Measurements from ENCODE around the gene ZMIZ1.

GRCh38 chr10:79241629-79241989, 172.8 kb downstream of the ZMIZ1 start:
- TF ChIP-seq YY1 (IDR thresholded peaks at IDR 0.05; ENCODE audit: insufficient read depth, insufficient read length) (no peak), SUZ12 (IDR thresholded peaks at IDR 0.05; ENCODE audit: extremely low read depth, insufficient read depth, insufficient read length) (no peak), ZNF274 (IDR thresholded peaks at IDR 0.05; ENCODE audit: low read depth, low read length) (no peak)

Data from NT2/D1 (cell line).